ENCODE measurements around the gene MAP7. TPM values are rescaled to one million over a fixed set of nuclear protein-coding genes. Genes with fewer than 3 reads are reported as not detected.

MAP7 gene
- total and polyA plus RNA-seq, 2 donors (not counting 3 experiments of a cell fraction or from before 2014, with no cell fraction given) = 0.07 to 0.42 TPM

DNA sequence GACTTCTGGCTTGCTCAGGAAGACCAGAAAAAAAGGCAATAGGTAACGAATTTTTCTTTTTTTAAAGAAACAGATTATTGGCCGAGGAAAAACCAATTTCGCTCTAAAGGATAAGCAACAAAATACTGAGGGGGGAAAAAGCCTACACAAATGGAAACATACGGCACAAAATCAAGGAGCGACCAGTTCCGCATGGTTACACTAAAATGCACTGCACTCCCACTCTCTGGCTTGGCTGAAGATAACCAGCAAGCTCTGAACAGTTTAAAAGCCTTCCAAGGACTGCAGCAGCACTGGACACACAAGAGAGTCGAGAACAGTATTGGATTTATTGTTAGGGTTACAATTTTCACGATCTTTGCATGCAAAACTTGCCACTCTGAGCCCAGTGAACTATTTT is 881 bp upstream of the MAP7 start:
- no TSS peak for BruUV-seq (replicated peaks)
- H3K27ac ChIP-seq (ENCODE audit: insufficient read depth, low read depth, low read length) = no peak overlapping the region
- FAIRE-seq (no peak), DNase-seq (ENCODE audit: low read depth, low spot score) (no peak)
- dilution Hi-C loops (cut with MboI; ENCODE audit: extremely low pct_ligation_motif_present, low sequenced_read_pairs) (no loop called here), intact Hi-C loops (cut with micrococcal nuclease) (loop anchor here (10.0 kb wide), 1 partner anchor 374 kb away; the partner anchor contains the start of gene SLC35D3)
- no peaks in the 10 kb centered on the region for H3K9me3 ChIP-seq (replicated peaks; ENCODE audit: control insufficient read depth, insufficient read depth, low read length)
- H3K36me3 ChIP-seq (ENCODE audit: control insufficient read depth in 2 of 2, extremely low read depth in 1 of 2, insufficient read depth in 2 of 2, low read length in 2 of 2) = no peaks in the 10 kb centered on the region
- H3K9me1 ChIP-seq (replicated peaks; ENCODE audit: control insufficient read depth, extremely low read depth, insufficient read depth, low read length) = no peaks in the 10 kb centered on the region
- TF ChIP-seq FOS (IDR thresholded peaks at IDR 0.05; ENCODE audit: borderline replicate concordance, insufficient read depth, low read length) = no peak
- no peak for TF ChIP-seq POLR2A (IDR thresholded peaks at IDR 0.05; ENCODE audit: low read depth, low read length)
- no peak for TF ChIP-seq POLR2AphosphoS5 (IDR thresholded peaks at IDR 0.05; ENCODE audit: insufficient read depth, low read depth, low read length)
- TF ChIP-seq MYC (IDR thresholded peaks at IDR 0.05; ENCODE audit: low read depth, low read length) = no peak
- TF ChIP-seq MAX (IDR thresholded peaks at IDR 0.05; ENCODE audit: insufficient read depth, insufficient read length) = no peak
- no peak for TF ChIP-seq JUN (IDR thresholded peaks at IDR 0.05; ENCODE audit: borderline replicate concordance, insufficient read depth, insufficient read length, low read depth)
- no peak for TF ChIP-seq EZH2 (IDR thresholded peaks at IDR 0.05; ENCODE audit: borderline replicate concordance, low read depth, low read length, severe bottlenecking)
- no peak for TF ChIP-seq GATA2 (IDR thresholded peaks at IDR 0.05; ENCODE audit: insufficient read depth, insufficient read length, low read depth, low read length)
- TF ChIP-seq, protein P1, sequence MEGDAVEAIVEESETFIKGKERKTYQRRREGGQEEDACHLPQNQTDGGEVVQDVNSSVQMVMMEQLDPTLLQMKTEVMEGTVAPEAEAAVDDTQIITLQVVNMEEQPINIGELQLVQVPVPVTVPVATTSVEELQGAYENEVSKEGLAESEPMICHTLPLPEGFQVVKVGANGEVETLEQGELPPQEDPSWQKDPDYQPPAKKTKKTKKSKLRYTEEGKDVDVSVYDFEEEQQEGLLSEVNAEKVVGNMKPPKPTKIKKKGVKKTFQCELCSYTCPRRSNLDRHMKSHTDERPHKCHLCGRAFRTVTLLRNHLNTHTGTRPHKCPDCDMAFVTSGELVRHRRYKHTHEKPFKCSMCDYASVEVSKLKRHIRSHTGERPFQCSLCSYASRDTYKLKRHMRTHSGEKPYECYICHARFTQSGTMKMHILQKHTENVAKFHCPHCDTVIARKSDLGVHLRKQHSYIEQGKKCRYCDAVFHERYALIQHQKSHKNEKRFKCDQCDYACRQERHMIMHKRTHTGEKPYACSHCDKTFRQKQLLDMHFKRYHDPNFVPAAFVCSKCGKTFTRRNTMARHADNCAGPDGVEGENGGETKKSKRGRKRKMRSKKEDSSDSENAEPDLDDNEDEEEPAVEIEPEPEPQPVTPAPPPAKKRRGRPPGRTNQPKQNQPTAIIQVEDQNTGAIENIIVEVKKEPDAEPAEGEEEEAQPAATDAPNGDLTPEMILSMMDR (IDR thresholded peaks at IDR 0.05; ENCODE audit: extremely low read depth in 1 of 2, insufficient read depth in 1 of 2, low read depth in 1 of 2, low read length in 2 of 2) = no peak
- peaks cover 13% of the 10 kb centered on the region for H3K4me1 ChIP-seq (ENCODE audit: control insufficient read depth, extremely low read depth, insufficient read depth, low read length)
- no peak overlapping the region for H3K9ac ChIP-seq (replicated peaks; ENCODE audit: extremely low read depth, insufficient read depth, low read length)
- H3K4me3 ChIP-seq (replicated peaks in 1 of 3; ENCODE audit: insufficient read depth in 1 of 3, low read depth in 1 of 3, low read length in 3 of 3) = no peak overlapping the region
- POLR2A ChIA-PET = no interaction called here
- peak overlapping the region; percentile 63 for H3K4me2 ChIP-seq (ENCODE audit: insufficient read depth, low read length)
- H3K79me2 ChIP-seq (ENCODE audit: control insufficient read depth, insufficient read depth, low read length) = no peaks in the 10 kb centered on the region
- no peak overlapping the region for H2AFZ ChIP-seq (ENCODE audit: low read depth, low read length)
- CTCF ChIA-PET = interaction anchor here (0.7 to 1.7 kb wide), 4 partner anchors 10 to 241 kb away, joined by 3 to 11 read pairs (median 4); partner anchors contain the start of gene MAP3K5
- H3K27me3 ChIP-seq (ENCODE audit: control insufficient read depth in 2 of 2, insufficient read depth in 2 of 2, low read length in 2 of 2) = peaks cover 27 to 36% of the 10 kb centered on the region in 2 experiments
- H4K20me1 ChIP-seq (replicated peaks; ENCODE audit: control insufficient read depth, extremely low read depth, insufficient read depth, low read length) = no peaks in the 10 kb centered on the region
